ENCODE data around the gene VOPP1. TPM values are rescaled to one million over a fixed set of nuclear protein-coding genes. Genes with fewer than 3 reads are reported as not detected.

The VOPP1 gene
- total RNA-seq, 1 experiment from 2014 or later = 60.2 TPM

DNA sequence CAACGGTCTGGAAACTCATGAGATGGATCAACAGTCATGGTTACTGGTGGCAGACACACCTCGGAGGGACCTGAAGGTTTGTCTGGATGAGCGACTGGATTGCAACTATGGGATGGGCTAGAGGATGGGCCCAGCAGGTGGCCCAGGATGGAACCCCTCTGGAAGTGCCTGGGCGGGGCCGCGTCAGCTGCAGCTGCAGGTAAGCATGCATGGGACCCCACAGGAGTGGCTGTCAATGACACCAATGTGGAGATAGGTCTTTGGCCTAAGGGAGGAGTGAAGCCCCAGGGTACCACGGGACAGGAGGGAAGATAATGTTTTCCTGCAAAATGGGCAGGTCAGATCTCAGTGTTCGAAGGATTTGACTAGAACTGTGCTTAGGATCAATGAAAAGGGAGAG is 103.8 kb downstream of the VOPP1 start:
- Histone ChIP-seq H3K27ac (ENCODE audit: low read length) (no peak overlapping the region), H3K36me3 (ENCODE audit: low read depth, low read length) (no peaks in the 10 kb centered on the region), H4K20me1 (ENCODE audit: low read length) (no peaks in the 10 kb centered on the region), H2AFZ (ENCODE audit: low read length) (no peak overlapping the region), H3K4me2 (ENCODE audit: low read length) (no peak overlapping the region), H3K79me2 (ENCODE audit: low read length) (no peaks in the 10 kb centered on the region), H3K9me2 (replicated peaks; ENCODE audit: low read length) (no peaks in the 10 kb centered on the region), H3K9me3 (ENCODE audit: low read length) (no peaks in the 10 kb centered on the region), H3K9ac (ENCODE audit: low read length) (no peak overlapping the region), H3K27me3 (ENCODE audit: low read length) (no peaks in the 10 kb centered on the region), H3K4me3 (ENCODE audit: low read length) (no peak overlapping the region), H3F3A (ENCODE audit: low read length, unreplicated experiment) (no peaks in the 10 kb centered on the region), H3K4me1 (ENCODE audit: insufficient read depth, low read length) (no peaks in the 10 kb centered on the region)
- CTCF ChIA-PET = no interaction called here
- intact Hi-C loops (cut with micrococcal nuclease) = no loop called here
- BruUV-seq (replicated peaks) = no TSS peak
- POLR2A ChIA-PET (ENCODE audit: unreplicated experiment) = no interaction called here
- no peak for TF ChIP-seq EZH2 (IDR thresholded peaks at IDR 0.05; ENCODE audit: low read length, unreplicated experiment)
- TF ChIP-seq, protein P1, sequence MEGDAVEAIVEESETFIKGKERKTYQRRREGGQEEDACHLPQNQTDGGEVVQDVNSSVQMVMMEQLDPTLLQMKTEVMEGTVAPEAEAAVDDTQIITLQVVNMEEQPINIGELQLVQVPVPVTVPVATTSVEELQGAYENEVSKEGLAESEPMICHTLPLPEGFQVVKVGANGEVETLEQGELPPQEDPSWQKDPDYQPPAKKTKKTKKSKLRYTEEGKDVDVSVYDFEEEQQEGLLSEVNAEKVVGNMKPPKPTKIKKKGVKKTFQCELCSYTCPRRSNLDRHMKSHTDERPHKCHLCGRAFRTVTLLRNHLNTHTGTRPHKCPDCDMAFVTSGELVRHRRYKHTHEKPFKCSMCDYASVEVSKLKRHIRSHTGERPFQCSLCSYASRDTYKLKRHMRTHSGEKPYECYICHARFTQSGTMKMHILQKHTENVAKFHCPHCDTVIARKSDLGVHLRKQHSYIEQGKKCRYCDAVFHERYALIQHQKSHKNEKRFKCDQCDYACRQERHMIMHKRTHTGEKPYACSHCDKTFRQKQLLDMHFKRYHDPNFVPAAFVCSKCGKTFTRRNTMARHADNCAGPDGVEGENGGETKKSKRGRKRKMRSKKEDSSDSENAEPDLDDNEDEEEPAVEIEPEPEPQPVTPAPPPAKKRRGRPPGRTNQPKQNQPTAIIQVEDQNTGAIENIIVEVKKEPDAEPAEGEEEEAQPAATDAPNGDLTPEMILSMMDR (conservative IDR thresholded peaks at IDR 0.05; ENCODE audit: low read depth, low read length) = no peak
- TF ChIP-seq EZH2phosphoT487 (IDR thresholded peaks at IDR 0.05; ENCODE audit: borderline replicate concordance, low read length) = no peak
- DNase-seq = no peak
- no peak for ATAC-seq

DNA sequence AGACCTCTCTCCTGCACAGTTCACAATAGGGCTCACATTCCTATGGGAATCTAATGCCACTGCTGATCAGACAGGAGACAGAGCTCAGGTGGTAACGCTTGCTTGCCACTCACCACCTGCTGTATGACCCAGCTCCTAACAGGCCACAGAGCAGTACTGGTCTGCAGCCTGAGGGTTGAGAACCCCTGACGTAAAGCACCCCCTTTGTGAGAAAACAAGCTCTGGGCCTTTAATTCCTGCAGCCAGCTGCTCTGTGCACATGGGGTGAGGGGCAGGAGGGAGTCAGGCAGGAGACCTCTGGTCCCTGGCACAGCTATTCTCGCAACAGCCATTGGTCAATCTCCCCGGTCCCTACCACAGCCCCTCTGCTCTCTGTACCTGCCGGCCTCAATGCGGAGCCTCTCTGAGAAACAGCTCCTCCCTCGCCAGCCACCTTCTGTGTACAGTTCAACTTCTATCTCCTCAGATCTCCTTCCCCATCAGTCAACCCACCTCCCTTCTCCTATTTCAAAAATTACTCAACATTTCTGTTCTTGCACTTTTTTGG is 105.2 kb downstream of the VOPP1 start:
- no peaks in the 10 kb centered on the region for H3K9me3 ChIP-seq (ENCODE audit: low read length)
- no peaks in the 10 kb centered on the region for H3K27me3 ChIP-seq (ENCODE audit: low read length)
- H3K27ac ChIP-seq (ENCODE audit: low read length) = no peak overlapping the region
- no peak overlapping the region for H2AFZ ChIP-seq (ENCODE audit: low read length)
- H3K79me2 ChIP-seq (ENCODE audit: low read length) = no peaks in the 10 kb centered on the region
- no peaks in the 10 kb centered on the region for H4K20me1 ChIP-seq (ENCODE audit: low read length)
- H3K36me3 ChIP-seq (ENCODE audit: low read depth, low read length) = no peaks in the 10 kb centered on the region
- CTCF ChIA-PET = no interaction called here
- TF ChIP-seq EZH2 (IDR thresholded peaks at IDR 0.05; ENCODE audit: low read length, unreplicated experiment) (no peak), EZH2phosphoT487 (IDR thresholded peaks at IDR 0.05; ENCODE audit: borderline replicate concordance, low read length) (no peak)
- TF ChIP-seq, protein P1 (conservative IDR thresholded peaks at IDR 0.05; ENCODE audit: low read depth, low read length) = no peak
- POLR2A ChIA-PET (ENCODE audit: unreplicated experiment) = no interaction called here
- no peaks in the 10 kb centered on the region for H3K9me2 ChIP-seq (replicated peaks; ENCODE audit: low read length)
- no peak overlapping the region for H3K9ac ChIP-seq (ENCODE audit: low read length)
- no peaks in the 10 kb centered on the region for H3F3A ChIP-seq (ENCODE audit: low read length, unreplicated experiment)
- no peak overlapping the region for H3K4me2 ChIP-seq (ENCODE audit: low read length)
- ATAC-seq = no peak
- DNase-seq = no peak
- intact Hi-C loops (cut with micrococcal nuclease) = no loop called here
- no TSS peak for BruUV-seq (replicated peaks)
- H3K4me1 ChIP-seq (ENCODE audit: insufficient read depth, low read length) = no peaks in the 10 kb centered on the region
- no peak overlapping the region for H3K4me3 ChIP-seq (ENCODE audit: low read length)

DNA sequence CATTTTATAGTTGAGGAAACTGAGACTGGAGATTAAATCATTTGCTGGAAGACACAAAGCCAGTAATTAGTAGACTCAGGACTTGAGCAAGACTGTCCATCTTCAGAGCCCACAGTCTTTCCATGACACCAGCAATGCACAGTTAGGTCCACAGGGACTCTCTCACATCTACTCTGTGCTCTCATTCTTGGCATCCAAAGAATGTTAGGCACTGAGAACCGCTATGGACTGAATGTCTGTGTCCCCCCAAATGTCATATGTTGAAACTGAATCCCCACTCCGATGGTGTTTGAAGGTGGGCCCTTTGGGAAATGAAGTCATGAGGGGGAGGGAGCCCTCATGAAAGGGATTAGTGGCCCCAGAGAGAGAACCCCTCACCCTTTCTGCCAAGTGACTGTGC is 106.6 kb downstream of the VOPP1 start:
- ATAC-seq = no peak
- Histone ChIP-seq H3K9ac (ENCODE audit: low read length) (no peak overlapping the region), H3K27ac (ENCODE audit: low read length) (no peak overlapping the region), H3F3A (ENCODE audit: low read length, unreplicated experiment) (no peaks in the 10 kb centered on the region), H3K4me2 (ENCODE audit: low read length) (no peak overlapping the region), H3K4me3 (ENCODE audit: low read length) (no peak overlapping the region), H3K27me3 (ENCODE audit: low read length) (no peaks in the 10 kb centered on the region), H3K9me2 (replicated peaks; ENCODE audit: low read length) (no peaks in the 10 kb centered on the region), H3K79me2 (ENCODE audit: low read length) (no peaks in the 10 kb centered on the region), H3K36me3 (ENCODE audit: low read depth, low read length) (no peaks in the 10 kb centered on the region), H2AFZ (ENCODE audit: low read length) (no peak overlapping the region), H4K20me1 (ENCODE audit: low read length) (no peaks in the 10 kb centered on the region), H3K9me3 (ENCODE audit: low read length) (no peaks in the 10 kb centered on the region), H3K4me1 (ENCODE audit: insufficient read depth, low read length) (no peaks in the 10 kb centered on the region)
- ChIA-PET CTCF (no interaction called here), POLR2A (ENCODE audit: unreplicated experiment) (no interaction called here)
- no peak for TF ChIP-seq EZH2phosphoT487 (IDR thresholded peaks at IDR 0.05; ENCODE audit: borderline replicate concordance, low read length)
- TF ChIP-seq, protein P1 (conservative IDR thresholded peaks at IDR 0.05; ENCODE audit: low read depth, low read length) = no peak
- TF ChIP-seq EZH2 (IDR thresholded peaks at IDR 0.05; ENCODE audit: low read length, unreplicated experiment) = no peak
- intact Hi-C loops (cut with micrococcal nuclease) = no loop called here
- DNase-seq = no peak
- BruUV-seq (replicated peaks) = no TSS peak
